ENCODE results near the gene GPC5. TPM values are rescaled to one million over a fixed set of nuclear protein-coding genes. Genes with fewer than 3 reads are reported as not detected.

Gene GPC5
- total RNA-seq, 2 donors from 2014 or later = 0.22 to 0.51 TPM

DNA sequence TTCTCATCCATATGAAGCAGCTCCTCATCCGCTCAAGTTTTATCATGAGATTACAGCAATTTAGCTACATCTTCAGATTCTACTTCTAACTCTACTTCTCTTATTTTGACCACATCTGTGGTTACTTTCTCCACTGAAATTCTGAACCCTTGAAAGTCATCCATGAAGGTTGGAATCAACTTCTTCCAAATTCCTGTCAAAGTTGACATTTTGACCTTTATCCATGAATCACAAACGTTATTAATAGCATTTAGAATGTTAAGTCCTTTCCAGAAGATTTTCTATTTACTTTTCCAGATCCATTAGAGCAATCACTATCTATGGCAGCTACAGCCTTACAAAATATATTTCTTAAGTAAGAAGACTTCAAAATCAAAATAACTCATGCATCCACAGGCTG is 1406.5 kb downstream of the GPC5 start:
- H3K27ac Mint-ChIP-seq = no peak overlapping the region
- TF ChIP-seq, protein P1, sequence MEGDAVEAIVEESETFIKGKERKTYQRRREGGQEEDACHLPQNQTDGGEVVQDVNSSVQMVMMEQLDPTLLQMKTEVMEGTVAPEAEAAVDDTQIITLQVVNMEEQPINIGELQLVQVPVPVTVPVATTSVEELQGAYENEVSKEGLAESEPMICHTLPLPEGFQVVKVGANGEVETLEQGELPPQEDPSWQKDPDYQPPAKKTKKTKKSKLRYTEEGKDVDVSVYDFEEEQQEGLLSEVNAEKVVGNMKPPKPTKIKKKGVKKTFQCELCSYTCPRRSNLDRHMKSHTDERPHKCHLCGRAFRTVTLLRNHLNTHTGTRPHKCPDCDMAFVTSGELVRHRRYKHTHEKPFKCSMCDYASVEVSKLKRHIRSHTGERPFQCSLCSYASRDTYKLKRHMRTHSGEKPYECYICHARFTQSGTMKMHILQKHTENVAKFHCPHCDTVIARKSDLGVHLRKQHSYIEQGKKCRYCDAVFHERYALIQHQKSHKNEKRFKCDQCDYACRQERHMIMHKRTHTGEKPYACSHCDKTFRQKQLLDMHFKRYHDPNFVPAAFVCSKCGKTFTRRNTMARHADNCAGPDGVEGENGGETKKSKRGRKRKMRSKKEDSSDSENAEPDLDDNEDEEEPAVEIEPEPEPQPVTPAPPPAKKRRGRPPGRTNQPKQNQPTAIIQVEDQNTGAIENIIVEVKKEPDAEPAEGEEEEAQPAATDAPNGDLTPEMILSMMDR (conservative IDR thresholded peaks at IDR 0.05) = no peak
- H3K36me3 Mint-ChIP-seq (ENCODE audit: low read depth) = no peaks in the 10 kb centered on the region
- H3K27me3 Mint-ChIP-seq (ENCODE audit: insufficient read depth) = no peaks in the 10 kb centered on the region
- H3K27me3 ChIP-seq (ENCODE audit: control insufficient read depth, insufficient read depth, low read length, poor library complexity, severe bottlenecking) = no peaks in the 10 kb centered on the region
- no peaks in the 10 kb centered on the region for H3K4me1 Mint-ChIP-seq
- H3K9ac ChIP-seq (ENCODE audit: extremely low read depth, low read length, poor library complexity, severe bottlenecking) = no peak overlapping the region
- WGBS, 2 experiments (ENCODE audit: insufficient coverage in 1 of 2, insufficient read length in 1 of 2) = 83 to 93% methylated on average over 2 of the region's 2 CpGs
- no peak overlapping the region for H3K4me3 ChIP-seq (ENCODE audit: low read length)
- H3K27ac ChIP-seq (ENCODE audit: low read depth, low read length) = no peak overlapping the region
- H3K9me3 ChIP-seq (ENCODE audit: control insufficient read depth, low read length) = no peaks in the 10 kb centered on the region
- no peak overlapping the region for H3K4me3 Mint-ChIP-seq
- no peaks in the 10 kb centered on the region for H3K4me1 ChIP-seq (ENCODE audit: control insufficient read depth, insufficient read depth, low read length)
- no peaks in the 10 kb centered on the region for H3K9me3 Mint-ChIP-seq
- DNase-seq = no peak
- no peaks in the 10 kb centered on the region for H3K36me3 ChIP-seq (ENCODE audit: control insufficient read depth, insufficient read depth, low read length)

DNA sequence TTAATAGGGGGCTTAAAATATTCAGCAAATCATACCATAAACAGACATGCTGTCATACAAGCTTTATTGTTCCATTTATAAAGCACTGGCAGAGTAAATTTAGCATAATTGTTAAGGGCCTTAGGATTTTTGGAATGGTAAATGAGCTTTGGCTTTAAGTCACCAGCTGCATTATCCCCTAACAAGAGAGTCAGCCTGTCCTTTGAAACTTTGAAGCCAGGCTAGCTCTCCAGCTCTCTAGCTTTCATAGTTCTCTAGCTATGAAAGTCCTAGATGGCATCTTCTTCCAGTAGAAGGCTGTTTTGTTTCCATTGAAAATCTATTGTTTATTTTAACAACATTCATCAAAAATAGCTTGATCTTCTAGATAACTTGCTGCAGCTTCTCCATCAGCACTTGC is 1407.3 kb downstream of the GPC5 start:
- Mint-ChIP-seq H3K27ac (no peak overlapping the region), H3K4me1 (no peaks in the 10 kb centered on the region), H3K36me3 (ENCODE audit: low read depth) (no peaks in the 10 kb centered on the region), H3K4me3 (no peak overlapping the region), H3K27me3 (ENCODE audit: insufficient read depth) (no peaks in the 10 kb centered on the region), H3K9me3 (no peaks in the 10 kb centered on the region)
- no peak for DNase-seq
- TF ChIP-seq, protein P1 (conservative IDR thresholded peaks at IDR 0.05) = no peak
- Histone ChIP-seq H3K27me3 (ENCODE audit: control insufficient read depth, insufficient read depth, low read length, poor library complexity, severe bottlenecking) (no peaks in the 10 kb centered on the region), H3K27ac (ENCODE audit: low read depth, low read length) (no peak overlapping the region), H3K9ac (ENCODE audit: extremely low read depth, low read length, poor library complexity, severe bottlenecking) (no peak overlapping the region), H3K4me3 (ENCODE audit: low read length) (no peak overlapping the region), H3K4me1 (ENCODE audit: control insufficient read depth, insufficient read depth, low read length) (no peaks in the 10 kb centered on the region), H3K36me3 (ENCODE audit: control insufficient read depth, insufficient read depth, low read length) (no peaks in the 10 kb centered on the region), H3K9me3 (ENCODE audit: control insufficient read depth, low read length) (no peaks in the 10 kb centered on the region)

DNA sequence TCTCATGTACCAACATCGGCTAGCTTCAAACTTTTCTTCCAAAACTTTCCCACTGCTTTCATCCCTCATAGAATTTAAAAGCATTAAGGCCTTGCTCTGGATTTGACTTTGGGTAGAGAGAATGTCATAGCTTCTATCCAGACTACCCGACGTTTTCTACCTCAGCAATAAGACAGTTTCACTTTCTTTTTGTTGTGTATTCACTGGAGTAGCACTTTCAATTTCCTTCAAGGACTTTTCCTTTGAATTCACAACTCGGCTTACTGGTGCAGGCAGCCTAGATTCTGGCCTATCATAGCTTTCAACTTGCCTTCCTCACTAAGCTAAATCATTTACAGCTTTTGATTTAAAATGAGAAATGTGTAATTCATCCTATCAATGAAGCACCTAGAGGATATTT is 1407.8 kb downstream of the GPC5 start:
- DNase-seq = no peak
- 89 to 93% methylated on average over 2 to 4 of the region's 4 CpGs for WGBS, 2 experiments (ENCODE audit: insufficient coverage in 1 of 2, insufficient read length in 1 of 2)
- H3K4me3 Mint-ChIP-seq = no peak overlapping the region

More for the DNA sequence above, 1407.8 kb downstream of the GPC5 start:
- Histone ChIP-seq H3K9me3 (ENCODE audit: control insufficient read depth, low read length) (no peaks in the 10 kb centered on the region), H3K36me3 (ENCODE audit: control insufficient read depth, insufficient read depth, low read length) (no peaks in the 10 kb centered on the region), H3K27me3 (ENCODE audit: control insufficient read depth, insufficient read depth, low read length, poor library complexity, severe bottlenecking) (no peaks in the 10 kb centered on the region), H3K27ac (ENCODE audit: low read depth, low read length) (no peak overlapping the region), H3K4me3 (ENCODE audit: low read length) (no peak overlapping the region), H3K4me1 (ENCODE audit: control insufficient read depth, insufficient read depth, low read length) (no peaks in the 10 kb centered on the region), H3K9ac (ENCODE audit: extremely low read depth, low read length, poor library complexity, severe bottlenecking) (no peak overlapping the region)
- TF ChIP-seq, protein P1 (conservative IDR thresholded peaks at IDR 0.05) = no peak
- Mint-ChIP-seq H3K27me3 (ENCODE audit: insufficient read depth) (no peaks in the 10 kb centered on the region), H3K4me1 (no peaks in the 10 kb centered on the region), H3K36me3 (ENCODE audit: low read depth) (no peaks in the 10 kb centered on the region), H3K9me3 (no peaks in the 10 kb centered on the region), H3K27ac (no peak overlapping the region)
